Left forelimb (tissue), 1 donor: ENCODE data around the gene PCSK1.
"Not testable (repeated sequence)": the region's sequence is repeated elsewhere in the genome, so short reads cannot be mapped to it uniquely, and the experiment has no call there.

Source experiments
- DNase-seq: peaks from one replicate; pipeline ENCODE4 v3.0.0-alpha.2; 2018; ENCODE audit warnings: low spot score

The PCSK1 gene

DNA sequence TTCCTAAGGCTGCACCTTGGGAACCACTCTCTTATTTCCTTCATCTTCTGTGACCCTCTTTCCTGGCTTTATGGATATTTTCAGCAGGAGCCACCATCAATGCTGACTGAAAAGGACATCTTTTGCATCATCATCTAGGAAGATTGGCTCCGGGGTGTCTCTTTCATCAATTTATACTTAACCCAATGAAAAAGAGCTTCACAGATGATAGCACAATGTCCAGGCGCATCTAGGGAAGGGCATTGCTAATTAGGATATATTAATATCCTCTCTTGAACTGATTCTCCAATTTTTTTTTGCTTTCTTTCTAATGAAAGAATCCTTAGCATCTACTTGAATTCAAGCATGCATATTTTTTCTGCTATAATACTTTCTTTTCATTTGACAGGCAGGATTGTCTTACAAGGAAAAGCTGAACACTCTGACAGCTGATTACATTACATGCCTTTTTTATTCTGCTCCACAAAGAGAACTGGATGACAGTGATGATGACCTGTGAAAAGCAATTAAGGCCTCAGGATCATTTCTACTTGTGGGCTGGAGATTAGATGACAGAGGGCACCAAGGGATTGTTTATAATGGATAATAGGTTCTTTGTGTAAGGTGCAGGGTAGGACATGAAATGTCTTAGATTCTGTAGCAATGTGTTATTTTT lies 60.2 kb downstream of the PCSK1 start:
- DNase-seq = no peak

DNA sequence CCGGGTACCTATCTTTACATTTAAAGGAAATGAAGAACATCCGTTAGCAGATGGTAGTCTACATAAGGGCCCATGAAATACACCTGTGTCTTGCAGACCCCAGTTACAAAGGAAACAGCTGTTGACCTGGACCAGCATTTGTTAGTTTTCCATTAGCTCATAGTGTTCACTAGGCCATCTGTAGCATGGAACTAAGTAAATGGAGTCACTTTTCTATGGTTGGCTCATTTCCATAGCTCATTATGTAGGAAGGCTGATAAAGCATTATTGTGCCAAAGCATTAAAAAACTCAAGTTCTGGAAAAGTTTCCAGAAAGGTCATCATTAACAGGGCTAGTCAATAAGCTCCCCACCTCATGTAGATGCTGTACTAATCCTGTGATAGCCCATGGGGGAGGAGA lies 62.1 kb downstream of the PCSK1 start:
- no peak for DNase-seq

DNA sequence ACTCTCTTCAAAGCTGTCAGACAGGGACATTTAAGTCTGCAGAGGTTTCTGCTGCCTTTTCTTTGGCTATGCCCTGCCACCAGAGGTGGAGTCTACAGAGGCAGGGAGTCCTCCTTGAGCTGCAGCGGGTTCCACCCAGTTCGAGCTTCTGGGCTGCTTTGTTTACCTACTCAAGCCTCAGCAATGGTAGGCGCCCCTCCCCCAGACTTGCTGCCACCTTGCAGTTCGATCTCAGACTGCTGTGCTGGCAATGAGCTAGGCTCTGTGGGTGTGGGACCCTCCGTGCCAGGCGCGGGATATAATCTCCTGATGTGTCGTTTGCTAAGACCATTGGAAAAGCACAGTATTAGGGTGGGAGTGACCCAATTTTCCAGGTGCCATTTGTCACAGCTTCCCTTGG lies 65.7 kb downstream of the PCSK1 start:
- DNase-seq = not testable (repeated sequence)

DNA sequence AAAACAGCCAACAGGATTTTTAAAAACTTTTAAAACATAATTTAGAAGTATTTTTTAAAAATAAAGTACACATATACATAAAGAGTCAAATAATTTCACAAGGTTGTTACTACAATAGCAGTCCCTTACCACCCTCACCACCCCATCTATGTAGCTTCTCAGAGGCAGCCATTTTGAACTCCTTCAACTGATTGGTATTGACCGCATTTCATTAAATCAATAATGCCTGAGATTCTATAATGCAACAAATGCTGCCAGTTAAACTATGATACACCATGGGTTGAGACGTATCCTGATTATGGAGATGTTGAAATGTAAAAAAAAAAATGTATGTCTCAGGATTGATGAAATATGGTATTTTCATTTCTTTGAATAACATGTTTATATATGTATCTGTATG lies 78.8 kb downstream of the PCSK1 start:
- DNase-seq = no peak

DNA sequence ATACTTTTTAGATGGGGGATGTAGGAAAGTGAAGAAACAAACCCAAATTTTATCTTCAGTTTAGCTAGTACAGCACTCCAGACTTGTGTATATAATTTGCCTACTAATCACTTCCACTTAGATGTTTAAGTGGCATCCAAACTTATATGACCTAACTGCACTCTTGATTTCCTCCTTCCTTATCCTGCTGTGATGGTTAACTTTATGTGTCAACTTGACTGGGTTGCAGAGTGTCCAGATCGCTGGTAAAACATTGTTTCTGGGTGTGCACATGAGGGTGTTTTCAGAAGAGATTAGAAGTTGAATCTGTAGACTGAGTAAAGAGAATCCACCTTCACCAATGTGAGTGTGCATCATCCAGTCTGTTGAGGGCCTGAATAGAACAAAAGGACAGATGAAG lies 79.8 kb downstream of the PCSK1 start:
- DNase-seq = no peak

DNA sequence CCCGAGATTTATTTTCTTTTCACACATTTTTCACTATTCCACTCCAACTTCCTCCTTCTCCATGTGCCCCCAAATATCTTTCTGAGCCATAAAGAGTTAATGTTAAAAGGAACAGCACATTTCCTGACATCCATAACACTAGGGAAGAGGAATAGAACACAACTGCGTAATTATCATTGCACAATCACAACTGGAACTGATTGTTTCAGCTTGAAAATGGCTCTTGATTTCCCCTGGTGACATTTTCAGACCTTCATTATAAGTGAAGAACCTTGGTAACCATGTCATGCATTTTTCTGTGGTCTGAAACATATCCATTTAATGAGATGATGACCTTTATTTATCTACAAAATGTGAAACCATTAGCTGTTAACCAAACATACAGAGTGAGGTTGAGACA lies 82.4 kb downstream of the PCSK1 start:
- no peak for DNase-seq

DNA sequence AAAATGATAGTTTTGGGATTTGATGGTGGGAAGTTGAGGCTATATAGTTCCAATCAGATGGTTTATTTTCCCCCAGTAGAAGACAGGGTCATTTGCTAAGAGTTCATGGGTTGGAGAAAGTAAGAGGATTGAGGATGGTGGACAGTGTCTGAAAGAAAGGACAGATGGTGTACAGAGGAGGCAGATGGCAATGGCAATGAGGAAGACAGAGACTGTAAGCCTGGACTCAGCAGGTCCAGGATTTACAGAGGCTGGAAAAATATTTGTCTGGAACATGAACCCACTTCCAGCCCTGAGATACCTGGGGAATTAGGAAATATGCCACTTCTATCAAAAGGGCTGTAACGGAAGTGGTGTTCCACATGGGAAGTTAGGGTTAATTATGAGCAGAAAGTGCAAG lies 84.5 kb downstream of the PCSK1 start:
- DNase-seq = no peak

DNA sequence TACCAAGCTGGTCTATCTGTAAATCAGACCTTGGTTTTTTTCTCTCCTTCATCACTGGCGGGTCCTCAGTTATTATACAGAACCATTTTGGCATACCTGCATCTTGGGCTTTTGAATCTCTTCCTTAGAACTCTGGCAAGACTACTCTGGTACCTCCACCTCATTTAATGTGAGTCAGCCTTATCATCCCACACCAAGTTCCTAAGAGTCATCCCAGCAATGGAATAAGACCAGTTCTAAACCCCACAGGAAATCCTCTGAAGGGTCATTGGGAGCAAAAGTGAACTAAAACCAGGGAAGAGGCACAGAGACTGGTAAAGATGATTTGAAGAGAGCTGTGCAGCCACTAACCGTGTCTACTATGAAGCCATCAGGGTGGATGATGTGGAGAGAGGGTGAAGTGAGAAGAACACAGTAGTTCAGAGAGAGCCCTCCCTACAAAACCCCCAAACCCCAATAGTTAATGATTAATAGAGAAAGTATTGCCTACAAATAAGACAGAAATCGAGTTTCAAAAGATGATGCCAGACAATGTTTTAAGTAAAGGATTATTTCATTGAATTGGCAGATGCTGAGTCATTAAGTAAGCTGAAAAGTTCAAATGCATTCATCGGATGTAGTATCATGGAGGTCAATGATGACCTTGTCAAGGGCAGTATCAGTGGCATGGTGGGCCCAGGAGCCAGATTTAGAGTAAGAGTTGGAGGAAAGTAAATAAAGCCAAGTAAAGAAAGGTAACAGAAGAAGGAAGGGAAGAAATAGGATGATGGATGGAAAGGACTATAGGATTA lies 85.4 kb downstream of the PCSK1 start:
- no peak for DNase-seq

DNA sequence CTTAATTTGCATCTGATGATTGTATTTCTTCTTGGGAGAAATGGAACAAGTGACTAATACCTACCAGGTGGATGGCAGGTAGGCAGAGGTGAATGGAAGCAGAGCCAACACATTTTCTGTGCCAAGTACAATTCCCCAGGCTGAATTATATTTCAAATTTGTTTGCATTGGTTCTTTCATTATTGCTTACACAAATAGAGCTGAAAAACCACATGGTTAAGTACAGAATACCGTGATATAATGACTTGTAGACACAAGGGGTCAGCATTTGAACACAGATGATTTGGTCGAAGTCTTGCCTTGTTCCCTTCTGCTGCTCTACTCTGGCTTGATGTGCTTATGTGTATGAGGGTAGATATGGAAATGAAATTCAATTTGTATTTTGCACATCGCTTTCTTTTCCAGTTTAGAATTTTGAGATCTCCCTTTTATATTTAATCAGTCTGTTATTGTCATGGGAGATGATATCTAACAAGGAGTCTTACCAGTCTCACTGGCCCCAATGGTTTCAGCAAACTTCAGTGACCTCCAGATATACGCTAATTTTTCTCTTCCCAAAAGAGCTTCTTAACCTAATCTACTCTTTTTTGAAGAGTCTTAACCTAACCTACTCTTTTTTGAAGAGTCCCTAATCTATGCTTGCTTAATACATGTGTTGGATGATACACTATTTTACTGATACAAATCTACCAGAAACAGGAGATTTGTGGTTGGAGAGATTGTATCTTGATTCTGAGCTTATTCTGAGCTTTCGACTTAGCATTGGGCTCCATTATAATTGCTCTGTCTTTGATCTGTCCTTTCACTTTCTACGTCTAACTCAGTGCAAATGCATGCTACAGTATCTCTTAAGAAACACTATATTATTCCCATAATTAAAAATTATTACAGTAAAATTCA lies 88.1 kb downstream of the PCSK1 start:
- no peak for DNase-seq

DNA sequence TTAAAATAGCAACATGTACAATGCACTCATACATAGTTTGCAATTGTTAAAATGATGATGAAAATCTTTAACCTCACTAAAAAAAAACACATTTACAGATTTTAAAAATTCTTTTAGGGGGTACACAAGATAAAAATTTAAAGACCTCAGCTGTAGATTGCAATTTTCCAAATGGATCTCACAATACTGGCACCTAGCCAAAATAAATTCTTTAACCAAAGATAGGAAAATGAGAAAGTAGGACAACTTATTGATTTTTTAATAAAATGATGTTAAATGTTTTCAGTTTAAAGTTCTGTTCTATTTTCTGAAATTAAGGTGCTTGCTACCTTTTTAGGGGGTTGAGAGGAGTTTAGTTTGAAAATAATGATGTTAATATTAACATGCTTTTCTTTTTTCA lies 90.0 kb downstream of the PCSK1 start:
- DNase-seq = no peak

DNA sequence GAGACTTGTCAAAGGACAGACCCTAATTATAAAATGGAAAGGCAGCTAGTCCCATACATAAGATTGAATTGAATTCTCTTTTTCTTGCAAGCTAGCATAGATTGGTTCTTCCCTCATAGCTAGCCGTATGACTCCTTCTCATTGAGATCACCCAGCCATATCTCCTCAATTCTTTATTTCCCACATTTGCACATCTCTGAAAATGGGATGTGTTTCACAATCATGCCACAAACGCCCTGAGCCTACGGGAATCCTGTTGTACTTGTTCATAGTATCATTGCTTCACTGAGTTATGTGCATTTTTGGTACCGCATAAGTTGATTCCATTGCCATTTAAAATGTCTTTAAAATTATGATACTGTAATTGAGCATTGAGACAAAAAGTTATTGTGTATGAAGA lies 90.5 kb downstream of the PCSK1 start:
- no peak for DNase-seq
